Measurements from ENCODE around the gene RDH8.
"Not testable (repeated sequence)": the region's sequence is repeated elsewhere in the genome, so short reads cannot be mapped to it uniquely, and the experiment has no call there.

Gene RDH8

GRCh38 chr19:10005632-10006334 lies 7.5 kb upstream of the RDH8 start:
- no peak for DNase-seq (ENCODE audit: low spot score)

DNA sequence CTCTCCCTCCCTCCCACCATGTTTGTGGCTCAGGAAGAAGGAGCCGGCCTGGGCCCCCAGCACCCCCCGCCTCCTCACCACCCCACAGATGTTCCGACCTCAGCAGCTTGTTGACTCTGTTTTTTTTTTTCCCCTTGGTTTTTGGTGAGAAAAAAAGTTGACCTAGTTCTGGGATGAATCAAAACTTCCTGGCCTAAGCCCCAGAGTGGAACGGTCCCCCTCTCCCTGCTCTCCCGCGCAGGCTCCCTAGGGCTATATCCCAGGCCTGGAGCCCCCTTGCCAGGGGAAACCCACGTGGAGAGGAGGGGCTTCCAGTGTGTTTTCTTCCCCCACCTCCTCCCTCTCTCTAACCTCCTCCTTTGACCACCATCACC lies 7.0 kb upstream of the RDH8 start:
- peak; percentile 79 for DNase-seq (ENCODE audit: low spot score)

DNA sequence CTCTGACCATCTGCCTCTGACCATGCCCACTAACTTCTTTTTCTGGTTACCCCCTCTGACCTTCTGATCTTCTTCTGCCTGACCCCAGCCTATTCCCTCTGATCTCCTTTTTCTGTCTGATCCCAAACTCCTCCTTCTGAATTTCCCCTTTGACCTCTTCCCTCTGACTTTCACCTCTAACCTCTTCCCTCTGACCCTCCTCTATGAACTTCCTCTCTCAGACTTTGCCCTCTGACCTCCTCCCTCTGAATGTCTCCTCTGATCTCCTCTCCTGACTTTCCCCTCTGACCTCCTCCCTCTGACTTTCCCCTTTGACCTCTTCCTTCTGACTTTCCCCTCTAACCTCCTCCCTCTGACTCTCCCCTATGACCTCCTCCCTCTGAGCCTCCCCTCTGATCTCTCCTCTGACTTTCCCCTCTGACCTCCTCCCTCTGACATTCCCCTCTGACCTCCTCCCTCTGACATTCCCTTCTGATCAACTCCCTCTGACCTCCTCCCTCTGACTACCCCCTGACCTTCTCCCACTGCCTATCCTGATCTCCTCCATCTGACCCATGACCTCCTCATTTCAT lies 6.4 kb upstream of the RDH8 start:
- no peak for DNase-seq (ENCODE audit: low spot score)

DNA sequence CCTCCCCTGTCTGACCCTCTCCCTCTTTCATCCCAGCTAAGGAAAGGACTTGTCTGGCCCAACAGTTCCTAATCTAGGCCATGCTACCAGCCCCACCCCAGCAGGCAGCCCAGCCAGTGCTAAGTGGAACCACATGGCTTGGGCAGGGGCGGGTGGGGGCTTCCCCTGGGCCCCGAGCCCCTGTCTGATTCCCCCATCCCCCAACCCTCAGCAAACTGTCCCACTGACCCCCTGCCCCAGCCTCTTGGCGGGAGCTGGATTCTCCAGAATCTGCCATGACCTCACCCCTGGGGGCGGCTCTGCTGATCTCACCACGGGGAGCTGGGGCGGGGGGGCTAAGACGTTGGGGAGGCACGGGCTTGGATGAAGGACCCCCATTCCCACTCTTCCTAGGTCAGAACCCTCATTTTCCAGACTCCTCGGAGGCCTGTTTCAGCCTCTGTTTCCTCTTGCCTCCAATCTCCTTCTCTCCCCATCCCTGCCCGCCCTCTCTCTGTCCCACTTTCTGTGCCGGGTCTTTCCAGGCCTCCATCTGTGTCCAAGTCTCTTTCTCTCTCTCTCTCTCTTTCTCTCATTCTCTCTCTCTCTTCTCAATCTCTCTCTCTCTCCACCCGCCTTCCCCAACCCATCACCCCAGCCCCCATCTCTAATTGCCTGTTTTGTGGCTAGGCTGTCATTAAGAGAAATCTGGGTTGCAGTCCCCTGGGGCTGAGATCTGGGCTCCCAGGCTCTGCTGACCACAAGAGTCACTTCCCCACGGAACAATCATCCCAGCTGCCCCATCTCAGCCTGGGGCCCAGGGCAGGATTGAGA lies 5.7 kb upstream of the RDH8 start:
- peak; percentile 59 for DNase-seq (ENCODE audit: low spot score)

- no peak for DNase-seq (ENCODE audit: low spot score)
These were observed 5.0 kb upstream of the RDH8 start for GRCh38 chr19:10008184-10008765.

GRCh38 chr19:10009714-10010224 lies 3.5 kb upstream of the RDH8 start:
- DNase-seq (ENCODE audit: low spot score) = no peak

- peak; percentile 93 for DNase-seq (ENCODE audit: low spot score)
These were observed 3.0 kb upstream of the RDH8 start, which contains the start of gene COL5A3 for GRCh38 chr19:10010247-10010691. TSS of gene COL5A3 (minus strand) at chr19:10010504. CDS start at chr19:10010385, 119 bp downstream.

GRCh38 chr19:10010939-10011338 lies 2.3 kb upstream of the RDH8 start:
- DNase-seq (ENCODE audit: low spot score) = no peak

DNA sequence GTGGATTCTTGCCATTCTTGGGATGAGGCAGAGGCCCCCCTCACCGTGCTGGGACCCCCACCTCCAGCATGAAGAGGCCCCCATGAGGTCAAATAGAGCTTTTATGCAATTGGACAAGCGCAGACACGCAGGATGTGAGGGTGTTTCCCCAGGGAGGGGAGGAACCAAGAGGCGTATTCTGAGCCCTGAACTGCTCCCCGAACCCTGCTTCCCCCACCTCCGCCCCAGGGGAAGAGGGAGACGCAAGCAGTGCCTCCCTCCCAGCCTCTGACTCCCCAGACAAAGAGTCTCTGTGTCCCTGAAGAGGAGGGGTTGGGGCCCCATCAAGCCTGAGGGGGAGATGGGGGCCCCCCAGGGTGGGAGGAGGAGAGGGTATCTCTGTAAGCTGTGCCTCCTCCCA lies 1.3 kb upstream of the RDH8 start:
- DNase-seq (ENCODE audit: low spot score) = no peak

- DNase-seq (ENCODE audit: low spot score) = no peak
These were observed 743 bp downstream of the RDH8 start for GRCh38 chr19:10013834-10014618.

DNA sequence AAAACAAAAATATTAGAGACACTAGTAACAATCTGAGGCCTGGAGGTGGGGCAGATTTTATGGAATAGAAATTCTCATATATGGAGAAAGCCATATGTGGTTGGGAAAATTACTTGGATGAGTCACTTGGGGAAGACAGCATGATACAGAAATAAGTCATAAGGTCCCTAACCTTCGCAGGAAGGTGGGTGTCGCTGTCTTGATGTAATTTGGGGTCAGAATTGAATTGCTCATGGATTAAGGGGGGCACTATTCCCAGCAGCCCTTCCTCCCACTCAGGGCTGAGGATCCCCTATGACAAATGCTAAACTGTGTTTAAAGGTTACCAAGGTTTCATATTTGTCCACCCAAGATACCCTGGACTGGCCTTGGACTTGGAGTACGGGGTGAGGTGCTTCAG lies 5.0 kb downstream of the RDH8 start:
- DNase-seq (ENCODE audit: low spot score) = no peak

DNA sequence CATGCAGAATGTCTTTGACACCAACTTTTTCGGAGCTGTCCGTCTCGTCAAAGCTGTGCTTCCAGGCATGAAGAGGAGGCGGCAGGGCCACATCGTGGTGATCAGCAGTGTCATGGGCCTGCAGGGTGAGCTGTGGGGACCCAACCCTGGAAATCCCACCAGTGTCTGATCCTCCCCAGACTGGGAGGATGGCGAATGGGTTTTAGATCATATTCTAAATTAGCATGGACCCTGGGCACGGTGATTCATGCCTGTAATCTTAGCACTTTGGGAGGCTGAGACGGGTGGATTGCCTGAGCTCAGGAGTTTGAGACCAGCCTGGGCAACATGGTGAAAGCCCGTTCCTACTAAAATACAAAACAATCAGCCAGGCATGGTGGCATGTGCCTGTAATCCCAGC lies 5.5 kb downstream of the RDH8 start:
- no peak for DNase-seq (ENCODE audit: low spot score)

DNA sequence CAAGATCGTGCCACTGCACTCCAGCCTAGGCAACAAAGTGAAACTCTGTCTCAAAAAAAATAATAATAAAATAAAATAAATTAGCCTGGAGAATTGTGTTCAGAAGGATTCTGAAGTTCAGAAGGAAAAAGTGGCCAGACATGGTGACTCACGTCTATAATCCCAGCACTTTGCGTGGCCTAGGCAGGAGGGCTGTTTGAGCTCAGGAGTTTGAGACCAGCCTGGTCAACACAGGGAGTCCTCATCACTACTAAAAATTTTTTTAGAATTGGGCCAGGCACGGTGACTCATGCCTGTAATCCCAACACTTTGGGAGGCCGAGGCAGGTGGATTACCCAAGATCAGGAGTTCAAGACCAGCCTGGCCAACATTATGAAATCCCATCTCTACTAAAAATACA lies 6.0 kb downstream of the RDH8 start:
- no peak for DNase-seq (ENCODE audit: low spot score)

GRCh38 chr19:10020851-10021250 lies 7.6 kb downstream of the RDH8 start:
- no peak for DNase-seq (ENCODE audit: low spot score)

GRCh38 chr19:10021446-10021845 lies 8.2 kb downstream of the RDH8 start:
- no peak for DNase-seq (ENCODE audit: low spot score)

- DNase-seq (ENCODE audit: low spot score) = no peak
These were observed 8.6 kb downstream of the RDH8 start for GRCh38 chr19:10021863-10022262.

DNA sequence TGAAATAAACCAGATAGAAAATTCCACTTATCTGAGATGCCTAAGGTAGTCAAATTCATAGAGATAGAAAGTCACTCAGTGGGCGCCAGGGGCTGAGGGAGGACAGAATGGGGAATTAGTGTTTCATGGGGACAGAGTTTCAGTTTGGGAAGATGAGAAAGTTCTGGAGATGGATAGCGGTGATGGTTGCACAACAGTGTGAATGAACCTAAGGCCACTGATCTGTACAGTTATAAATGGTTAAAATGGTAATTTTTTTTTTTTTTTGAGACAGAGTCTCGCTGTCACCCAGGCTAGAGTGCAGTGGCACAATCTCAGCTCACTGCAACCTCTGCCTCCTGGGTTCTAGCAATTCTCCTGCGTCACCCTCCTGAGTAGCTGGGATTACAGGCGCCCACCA lies 9.8 kb downstream of the RDH8 start:
- not testable (repeated sequence) for DNase-seq (ENCODE audit: low spot score)

DNA sequence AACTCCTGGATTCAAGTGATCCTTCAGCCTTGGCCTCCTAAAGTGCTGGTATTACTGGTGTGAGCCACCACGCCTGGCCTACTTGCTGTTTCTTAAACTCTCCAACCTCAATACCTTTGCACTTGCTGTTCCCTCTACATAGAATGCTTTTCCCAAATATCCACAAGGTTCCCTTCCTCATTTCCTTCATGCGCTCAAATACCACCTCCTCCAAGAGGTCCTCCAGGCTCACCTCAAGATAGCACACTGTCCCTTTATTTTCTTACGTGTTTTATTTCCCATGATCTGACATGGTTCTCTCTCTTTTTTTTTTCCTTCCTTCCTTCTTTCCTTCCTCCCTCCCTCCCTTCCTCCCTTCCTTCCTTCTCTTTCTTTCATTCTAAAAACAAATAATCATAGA lies 13.5 kb downstream of the RDH8 start:
- no peak for DNase-seq (ENCODE audit: low spot score)

- DNase-seq (ENCODE audit: low spot score) = peak; percentile 99
These were observed 14.1 kb downstream of the RDH8 start for GRCh38 chr19:10027158-10027997.

DNA sequence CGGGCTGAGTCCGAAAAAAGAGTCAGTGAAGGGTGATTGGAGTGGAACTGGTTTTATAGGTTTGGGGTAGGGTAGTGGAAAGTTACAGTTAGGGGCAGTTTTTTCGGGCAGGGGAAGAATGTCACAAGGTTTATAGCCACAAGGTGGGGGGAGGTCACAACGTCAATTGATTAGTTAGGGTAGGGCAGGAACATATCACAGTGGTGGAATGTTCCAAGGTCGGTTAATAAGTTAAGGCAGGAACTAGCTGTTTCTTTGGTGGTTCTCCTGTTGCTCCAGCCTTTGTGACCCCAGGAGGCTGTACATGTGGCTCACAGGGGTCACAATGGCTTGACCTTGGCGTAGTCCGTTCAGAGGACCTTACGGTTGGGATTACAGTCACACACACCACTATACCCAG lies 20.3 kb downstream of the RDH8 start:
- DNase-seq (ENCODE audit: low spot score) = no peak

- DNase-seq (ENCODE audit: low spot score) = no peak
These were observed 23.4 kb downstream of the RDH8 start for GRCh38 chr19:10036601-10037071.
